ENCODE measurements around the gene BTBD2.

Gene BTBD2

GRCh38 chr19:2041433-2041682 lies 25.8 kb upstream of the BTBD2 start:
- Histone ChIP-seq H3K27ac (ENCODE audit: low read depth, low read length) (no peak overlapping the region), H2BK120ac (ENCODE audit: low read depth, low read length) (no peak overlapping the region), H2BK15ac (replicated peaks; ENCODE audit: low read depth) (no peak overlapping the region), H2AK5ac (ENCODE audit: low read length) (no peak overlapping the region), H3K27me3 (ENCODE audit: insufficient read depth, low read length, poor library complexity) (no peaks in the 10 kb centered on the region), H3K4me2 (ENCODE audit: low read length) (no peak overlapping the region), H3K9ac (ENCODE audit: low read length) (peak overlapping the region; percentile 66), H2BK5ac (ENCODE audit: low read length) (no peak overlapping the region), H3K23ac (ENCODE audit: low read length) (no peak overlapping the region), H3K4me1 (ENCODE audit: control insufficient read depth, low read depth, low read length) (peaks cover 2% of the 10 kb centered on the region), H3K4me3 (ENCODE audit: low read length) (no peak overlapping the region), H3K79me2 (ENCODE audit: control insufficient read depth, insufficient read depth, low read length) (no peaks in the 10 kb centered on the region), H4K5ac (ENCODE audit: low read length) (no peak overlapping the region), H3K4ac (ENCODE audit: low read depth, low read length) (no peak overlapping the region), H4K8ac (ENCODE audit: low read depth, low read length) (no peak overlapping the region), H3K36me3 (ENCODE audit: control insufficient read depth, insufficient read depth, low read length) (peaks cover 11% of the 10 kb centered on the region), H3K56ac (ENCODE audit: low read length) (peak overlapping the region; percentile 95), H3K79me1 (ENCODE audit: low read length) (peaks cover 2% of the 10 kb centered on the region), H3K18ac (ENCODE audit: low read length) (no peak overlapping the region)
- WGBS (ENCODE audit: extremely low coverage, insufficient coverage, low lambda C conversion rate): no CpG with 5 or more reads among the region's 6 CpGs
- no peak for DNase-seq

- no peak overlapping the region for H3K4me3 ChIP-seq (ENCODE audit: low read length)
Measured at GRCh38 chr19:2040647-2041432, 25.3 kb upstream of the BTBD2 start.

GRCh38 chr19:2039959-2040646 lies 24.6 kb upstream of the BTBD2 start:
- no peak overlapping the region for H3K9ac ChIP-seq (ENCODE audit: low read length)
- no peak overlapping the region for H2AK5ac ChIP-seq (ENCODE audit: low read length)
- H2BK5ac ChIP-seq (ENCODE audit: low read length): no peak overlapping the region
- no peak overlapping the region for H4K5ac ChIP-seq (ENCODE audit: low read length)
- H3K56ac ChIP-seq (ENCODE audit: low read length): no peak overlapping the region
- no CpG with 5 or more reads among the region's 20 CpGs for WGBS (ENCODE audit: extremely low coverage, insufficient coverage, low lambda C conversion rate)
- H3K27me3 ChIP-seq (ENCODE audit: insufficient read depth, low read length, poor library complexity): no peaks in the 10 kb centered on the region
- no peak overlapping the region for H3K23ac ChIP-seq (ENCODE audit: low read length)
- no peak overlapping the region for H3K27ac ChIP-seq (ENCODE audit: low read depth, low read length)
- peaks cover 11% of the 10 kb centered on the region for H3K36me3 ChIP-seq (ENCODE audit: control insufficient read depth, insufficient read depth, low read length)
- H3K4me3 ChIP-seq (ENCODE audit: low read length): no peak overlapping the region
- no peak overlapping the region for H2BK120ac ChIP-seq (ENCODE audit: low read depth, low read length)
- no peak overlapping the region for H3K4me2 ChIP-seq (ENCODE audit: low read length)
- H3K4me1 ChIP-seq (ENCODE audit: control insufficient read depth, low read depth, low read length): peaks cover 2% of the 10 kb centered on the region
- no peak for DNase-seq
- H3K79me1 ChIP-seq (ENCODE audit: low read length): peaks cover 2% of the 10 kb centered on the region
- H3K4ac ChIP-seq (ENCODE audit: low read depth, low read length): no peak overlapping the region
- H3K79me2 ChIP-seq (ENCODE audit: control insufficient read depth, insufficient read depth, low read length): no peaks in the 10 kb centered on the region
- no peak overlapping the region for H4K8ac ChIP-seq (ENCODE audit: low read depth, low read length)
- no peak overlapping the region for H2BK15ac ChIP-seq (replicated peaks; ENCODE audit: low read depth)
- no peak overlapping the region for H3K18ac ChIP-seq (ENCODE audit: low read length)

More at GRCh38 chr19:2040647-2041432, 25.3 kb upstream of the BTBD2 start:
- Histone ChIP-seq H2BK5ac (ENCODE audit: low read length) (no peak overlapping the region), H4K5ac (ENCODE audit: low read length) (no peak overlapping the region), H3K9ac (ENCODE audit: low read length) (no peak overlapping the region), H3K23ac (ENCODE audit: low read length) (no peak overlapping the region), H3K36me3 (ENCODE audit: control insufficient read depth, insufficient read depth, low read length) (peaks cover 11% of the 10 kb centered on the region), H3K79me2 (ENCODE audit: control insufficient read depth, insufficient read depth, low read length) (no peaks in the 10 kb centered on the region), H2BK120ac (ENCODE audit: low read depth, low read length) (no peak overlapping the region), H3K18ac (ENCODE audit: low read length) (no peak overlapping the region), H2BK15ac (replicated peaks; ENCODE audit: low read depth) (no peak overlapping the region), H3K4ac (ENCODE audit: low read depth, low read length) (no peak overlapping the region), H3K27ac (ENCODE audit: low read depth, low read length) (no peak overlapping the region), H3K56ac (ENCODE audit: low read length) (no peak overlapping the region), H4K8ac (ENCODE audit: low read depth, low read length) (no peak overlapping the region), H3K79me1 (ENCODE audit: low read length) (peaks cover 2% of the 10 kb centered on the region), H2AK5ac (ENCODE audit: low read length) (no peak overlapping the region), H3K4me2 (ENCODE audit: low read length) (no peak overlapping the region), H3K4me1 (ENCODE audit: control insufficient read depth, low read depth, low read length) (peaks cover 2% of the 10 kb centered on the region), H3K27me3 (ENCODE audit: insufficient read depth, low read length, poor library complexity) (no peaks in the 10 kb centered on the region)
- no peak for DNase-seq
- WGBS (ENCODE audit: extremely low coverage, insufficient coverage, low lambda C conversion rate): no CpG with 5 or more reads among the region's 28 CpGs

GRCh38 chr19:2039089-2039958 lies 23.8 kb upstream of the BTBD2 start:
- Histone ChIP-seq H3K79me2 (ENCODE audit: control insufficient read depth, insufficient read depth, low read length) (no peaks in the 10 kb centered on the region), H3K4me1 (ENCODE audit: control insufficient read depth, low read depth, low read length) (peaks cover 2% of the 10 kb centered on the region), H3K9ac (ENCODE audit: low read length) (no peak overlapping the region), H3K4me2 (ENCODE audit: low read length) (no peak overlapping the region), H2BK15ac (replicated peaks; ENCODE audit: low read depth) (no peak overlapping the region), H3K4ac (ENCODE audit: low read depth, low read length) (no peak overlapping the region), H2BK5ac (ENCODE audit: low read length) (no peak overlapping the region), H3K23ac (ENCODE audit: low read length) (no peak overlapping the region), H3K79me1 (ENCODE audit: low read length) (peaks cover 2% of the 10 kb centered on the region), H3K36me3 (ENCODE audit: control insufficient read depth, insufficient read depth, low read length) (peaks cover 11% of the 10 kb centered on the region), H3K4me3 (ENCODE audit: low read length) (no peak overlapping the region), H3K18ac (ENCODE audit: low read length) (no peak overlapping the region), H4K5ac (ENCODE audit: low read length) (no peak overlapping the region), H3K27ac (ENCODE audit: low read depth, low read length) (no peak overlapping the region), H3K27me3 (ENCODE audit: insufficient read depth, low read length, poor library complexity) (no peaks in the 10 kb centered on the region), H2BK120ac (ENCODE audit: low read depth, low read length) (no peak overlapping the region), H4K8ac (ENCODE audit: low read depth, low read length) (no peak overlapping the region), H3K56ac (ENCODE audit: low read length) (no peak overlapping the region), H2AK5ac (ENCODE audit: low read length) (no peak overlapping the region)
- no peak for DNase-seq
- no CpG with 5 or more reads among the region's 30 CpGs for WGBS (ENCODE audit: extremely low coverage, insufficient coverage, low lambda C conversion rate)

GRCh38 chr19:2038284-2039088 lies 23.0 kb upstream of the BTBD2 start:
- Histone ChIP-seq H3K79me2 (ENCODE audit: control insufficient read depth, insufficient read depth, low read length) (no peaks in the 10 kb centered on the region), H3K9ac (ENCODE audit: low read length) (no peak overlapping the region), H3K36me3 (ENCODE audit: control insufficient read depth, insufficient read depth, low read length) (peaks cover 11% of the 10 kb centered on the region), H3K18ac (ENCODE audit: low read length) (no peak overlapping the region), H3K56ac (ENCODE audit: low read length) (no peak overlapping the region), H3K79me1 (ENCODE audit: low read length) (peaks cover 2% of the 10 kb centered on the region), H3K4me1 (ENCODE audit: control insufficient read depth, low read depth, low read length) (peaks cover 2% of the 10 kb centered on the region), H3K4ac (ENCODE audit: low read depth, low read length) (no peak overlapping the region), H2BK15ac (replicated peaks; ENCODE audit: low read depth) (no peak overlapping the region), H2BK120ac (ENCODE audit: low read depth, low read length) (no peak overlapping the region), H2AK5ac (ENCODE audit: low read length) (no peak overlapping the region), H3K23ac (ENCODE audit: low read length) (no peak overlapping the region), H2BK5ac (ENCODE audit: low read length) (no peak overlapping the region), H4K8ac (ENCODE audit: low read depth, low read length) (no peak overlapping the region), H3K27ac (ENCODE audit: low read depth, low read length) (no peak overlapping the region), H3K4me2 (ENCODE audit: low read length) (no peak overlapping the region), H3K4me3 (ENCODE audit: low read length) (no peak overlapping the region), H3K27me3 (ENCODE audit: insufficient read depth, low read length, poor library complexity) (no peaks in the 10 kb centered on the region), H4K5ac (ENCODE audit: low read length) (no peak overlapping the region)
- no CpG with 5 or more reads among the region's 44 CpGs for WGBS (ENCODE audit: extremely low coverage, insufficient coverage, low lambda C conversion rate)
- no peak for DNase-seq
